Astrocyte (in vitro differentiated cells and primary cell): ENCODE data around the gene CLCA4. TPM values are rescaled to one million over a fixed set of nuclear protein-coding genes. Genes with fewer than 3 reads are reported as not detected.
A peak's percentile ranks its signal among the peaks of the same experiment; 100 is the strongest.

ENCODE experiments used
- DNase-seq: peaks from one replicate; pipeline ENCODE4 v3.0.0-alpha.2; 2010; ENCODE audit warnings: low read depth
- FAIRE-seq: peaks from 2 replicates; lab custom pipeline; 2011; peaks lifted over from hg19 to GRCh38; lab: Jason Lieb, UNC
- H2AFZ ChIP-seq: 2 replicates; pipeline ENCODE4 v1.6.0; 2012; ENCODE audit warnings: low read depth, low read length, inconsistent platforms
- H3K27ac ChIP-seq: 2 replicates; pipeline ENCODE4 v1.5.1; 2011; ENCODE audit warnings: low read depth, low read length, inconsistent platforms
- H3K27me3 ChIP-seq: 2 replicates; pipeline ENCODE4 v1.6.0; 2011; ENCODE audit warnings: low read length, inconsistent platforms; ENCODE audit not compliant: insufficient read depth
- H3K36me3 ChIP-seq: 2 replicates; pipeline ENCODE4 v1.5.1; 2011; ENCODE audit warnings: low read length, inconsistent platforms; ENCODE audit not compliant: insufficient read depth
- H3K4me1 ChIP-seq: 2 replicates; pipeline ENCODE4 v1.5.1; 2011; ENCODE audit warnings: low read length, inconsistent platforms; ENCODE audit not compliant: insufficient read depth
- H3K4me2 ChIP-seq: 2 replicates; pipeline ENCODE4 v1.6.0; 2012; ENCODE audit warnings: low read length, inconsistent platforms
- H3K4me3 ChIP-seq: 2 replicates; pipeline ENCODE4 v1.5.1; 2011; ENCODE audit warnings: low read depth, mild to moderate bottlenecking, low read length, inconsistent platforms; ENCODE audit not compliant: insufficient read depth
- H3K79me2 ChIP-seq: 2 replicates; pipeline ENCODE4 v1.6.0; 2012; ENCODE audit warnings: mild to moderate bottlenecking, low read length, inconsistent platforms; ENCODE audit not compliant: insufficient read depth
- H3K9ac ChIP-seq: 2 replicates; pipeline ENCODE4 v1.6.0; 2012; ENCODE audit warnings: mild to moderate bottlenecking, low read length, inconsistent platforms
- H3K9me3 ChIP-seq: 2 replicates; pipeline ENCODE4 v1.5.1; 2012; ENCODE audit warnings: low read depth, mild to moderate bottlenecking, low read length, inconsistent platforms; ENCODE audit not compliant: insufficient read depth
- H4K20me1 ChIP-seq: 2 replicates; pipeline ENCODE4 v1.6.0; 2012; ENCODE audit warnings: low read length, inconsistent platforms; ENCODE audit not compliant: insufficient read depth
- H3K27ac Mint-ChIP-seq: one replicate; pipeline ENCODE4 v1.8.0; 2021; ENCODE audit warnings: mild to moderate bottlenecking, mixed read lengths; ENCODE audit not compliant: unreplicated experiment
- H3K27me3 Mint-ChIP-seq: one replicate; pipeline ENCODE4 v1.8.0; 2021; ENCODE audit warnings: low read depth, mixed read lengths; ENCODE audit not compliant: unreplicated experiment
- H3K36me3 Mint-ChIP-seq: one replicate; pipeline ENCODE4 v1.8.0; 2021; ENCODE audit warnings: low read depth, mixed read lengths; ENCODE audit not compliant: unreplicated experiment
- H3K4me1 Mint-ChIP-seq: one replicate; pipeline ENCODE4 v1.8.0; 2021; ENCODE audit warnings: low read depth, mixed read lengths; ENCODE audit not compliant: unreplicated experiment
- H3K4me3 Mint-ChIP-seq: one replicate; pipeline ENCODE4 v1.8.0; 2021; ENCODE audit warnings: mild to moderate bottlenecking, moderate library complexity, mixed read lengths; ENCODE audit not compliant: unreplicated experiment
- H3K9me3 Mint-ChIP-seq: one replicate; pipeline ENCODE4 v1.8.0; 2021; ENCODE audit warnings: mild to moderate bottlenecking, mixed read lengths; ENCODE audit not compliant: unreplicated experiment
- CTCF ChIP-seq: IDR thresholded peaks from 2 replicates; pipeline ENCODE4 v1.5.1; 2011; ENCODE audit warnings: low read depth, mild to moderate bottlenecking, inconsistent platforms, low read length, moderate library complexity; ENCODE audit not compliant: insufficient read depth
- EZH2 ChIP-seq: IDR thresholded peaks from 2 replicates; pipeline ENCODE4 v1.6.1; 2012; ENCODE audit warnings: mild to moderate bottlenecking, low read length, inconsistent platforms; ENCODE audit not compliant: insufficient read depth
- total RNA-seq: library from RNA; stranded (reverse); gene quantifications from 2 replicates; pipeline ENCODE4 v1.2.1, GENCODE V29; 2021

The CLCA4 gene
- total RNA-seq, 1 donor from 2014 or later = not detected

GRCh38 chr1:86515597-86515996 is 31.3 kb upstream of the CLCA4 start:
- Histone ChIP-seq H3K4me3 (no peak overlapping the region), H3K4me1 (no peaks in the 10 kb centered on the region), H4K20me1 (no peaks in the 10 kb centered on the region), H3K27ac (no peak overlapping the region), H2AFZ (no peak overlapping the region), H3K36me3 (no peaks in the 10 kb centered on the region), H3K79me2 (no peaks in the 10 kb centered on the region), H3K9me3 (no peaks in the 10 kb centered on the region), H3K4me2 (no peak overlapping the region), H3K27me3 (no peaks in the 10 kb centered on the region), H3K9ac (no peak overlapping the region)
- Mint-ChIP-seq H3K27me3 (no peaks in the 10 kb centered on the region), H3K4me1 (peaks cover 6% of the 10 kb centered on the region), H3K4me3 (no peak overlapping the region), H3K9me3 (peaks cover 4% of the 10 kb centered on the region), H3K36me3 (no peaks in the 10 kb centered on the region), H3K27ac (no peak overlapping the region)
- peak; percentile 13 for TF ChIP-seq CTCF
- TF ChIP-seq EZH2 = no peak
- DNase-seq (no peak), FAIRE-seq (no peak)

- H3K27me3 Mint-ChIP-seq = no peaks in the 10 kb centered on the region
- DNase-seq = no peak
- Histone ChIP-seq H4K20me1 (no peaks in the 10 kb centered on the region), H3K27me3 (no peaks in the 10 kb centered on the region), H3K4me3 (no peak overlapping the region), H3K9ac (no peak overlapping the region), H3K9me3 (no peaks in the 10 kb centered on the region), H3K4me1 (no peaks in the 10 kb centered on the region), H3K79me2 (no peaks in the 10 kb centered on the region), H3K27ac (no peak overlapping the region), H2AFZ (no peak overlapping the region), H3K36me3 (no peaks in the 10 kb centered on the region), H3K4me2 (no peak overlapping the region)
- peaks cover 6% of the 10 kb centered on the region for H3K4me1 Mint-ChIP-seq
- no peak for FAIRE-seq
- no peaks in the 10 kb centered on the region for H3K36me3 Mint-ChIP-seq
- no peak overlapping the region for H3K27ac Mint-ChIP-seq
- peaks cover 4% of the 10 kb centered on the region for H3K9me3 Mint-ChIP-seq
- TF ChIP-seq CTCF = no peak
- TF ChIP-seq EZH2 = no peak
- H3K4me3 Mint-ChIP-seq = no peak overlapping the region
Measured at GRCh38 chr1:86516335-86516734, 30.5 kb upstream of the CLCA4 start.

- no peaks in the 10 kb centered on the region for H3K9me3 ChIP-seq
- H4K20me1 ChIP-seq = no peaks in the 10 kb centered on the region
- no peak overlapping the region for H3K4me2 ChIP-seq
- H3K27ac Mint-ChIP-seq = no peak overlapping the region
- H2AFZ ChIP-seq = no peak overlapping the region
- H3K9me3 Mint-ChIP-seq = peaks cover 4% of the 10 kb centered on the region
- FAIRE-seq (no peak), DNase-seq (no peak)
- H3K4me1 Mint-ChIP-seq = peaks cover 6% of the 10 kb centered on the region
- TF ChIP-seq EZH2 = no peak
- TF ChIP-seq CTCF = no peak
- H3K4me1 ChIP-seq = no peaks in the 10 kb centered on the region
- no peak overlapping the region for H3K4me3 ChIP-seq
- H3K79me2 ChIP-seq = no peaks in the 10 kb centered on the region
- H3K27me3 Mint-ChIP-seq = no peaks in the 10 kb centered on the region
- H3K36me3 Mint-ChIP-seq = no peaks in the 10 kb centered on the region
- H3K27ac ChIP-seq = no peak overlapping the region
- H3K4me3 Mint-ChIP-seq = no peak overlapping the region
- H3K36me3 ChIP-seq = no peaks in the 10 kb centered on the region
- no peaks in the 10 kb centered on the region for H3K27me3 ChIP-seq
- H3K9ac ChIP-seq = no peak overlapping the region
Measured at GRCh38 chr1:86517336-86517735, 29.5 kb upstream of the CLCA4 start.
